GM19351 (cell line): Measurements from ENCODE around the gene FKBP1C.

Experiments
- ATAC-seq: cut with Tn5 transposase; IDR thresholded peaks from one replicate; pipeline ENCODE4 v1.9.1; 2021; ENCODE audit warnings: mild to moderate bottlenecking, moderate library complexity; ENCODE audit not compliant: unreplicated experiment

FKBP1C gene

DNA sequence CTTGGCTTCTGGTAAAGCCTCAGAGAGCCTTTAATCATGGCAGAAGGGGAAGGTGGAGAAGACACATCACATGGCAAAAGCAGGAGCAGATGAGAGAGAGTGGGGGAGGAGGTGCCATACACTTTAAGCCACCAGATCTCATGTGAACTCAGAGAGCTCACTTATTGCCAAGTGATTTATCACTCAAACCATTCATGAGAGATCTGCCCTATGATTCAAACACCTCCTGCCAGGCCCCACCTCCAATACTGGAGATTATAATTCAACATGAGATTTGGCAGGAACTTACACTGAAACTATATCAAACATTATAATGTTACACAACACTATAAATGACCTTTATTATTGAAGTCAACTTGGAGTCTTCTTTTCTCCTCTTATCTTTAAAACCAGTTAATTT is 47.9 kb downstream of the FKBP1C start:
- ATAC-seq = no peak

DNA sequence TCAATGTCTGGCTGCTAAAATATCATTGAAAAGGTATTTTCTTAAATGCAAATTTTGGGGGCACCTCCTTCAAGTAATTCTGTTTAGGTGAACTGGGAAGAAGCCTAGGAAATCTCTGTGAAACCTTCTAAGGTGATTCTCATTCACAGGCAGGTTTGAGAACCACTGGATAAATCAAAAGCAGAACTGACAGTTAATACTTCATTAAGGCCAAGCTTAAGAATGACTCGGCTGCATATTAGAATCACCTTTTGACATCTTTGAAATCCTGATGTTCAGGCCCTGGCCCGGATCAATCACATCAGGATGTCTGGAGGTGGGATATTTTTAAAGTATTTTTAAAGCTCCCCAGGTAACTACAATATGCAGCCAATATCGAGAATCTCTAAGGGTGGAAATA is 50.6 kb downstream of the FKBP1C start:
- ATAC-seq = peak; percentile 71
